BLaER1 treated with 17β-estradiol and CSF1 and Interleukin-3, amounts not matched to agents 10 nM and 100 nM (cell line): Measurements from ENCODE around the gene RAB34.

Source experiments
- H3K27ac ChIP-seq, 11 experiments: shearing (Covaris generic); formaldehyde crosslinking; 2 replicates each; pipeline ENCODE4 v1.8.1; 2022
- H3K27me3 ChIP-seq, 11 experiments: shearing (Covaris generic); formaldehyde crosslinking; 2 replicates each; pipeline ENCODE4 v1.8.1; 2022
- H3K36me3 ChIP-seq, 11 experiments: shearing (Covaris generic); formaldehyde crosslinking; 2 replicates each; pipeline ENCODE4 v1.8.1; 2022
- H3K4me1 ChIP-seq, 10 experiments: shearing (Covaris generic); formaldehyde crosslinking; 2 replicates each; pipeline ENCODE4 v1.8.1; 2022
- H3K4me2 ChIP-seq, 11 experiments: shearing (Covaris generic); formaldehyde crosslinking; 2 replicates each; pipeline ENCODE4 v1.8.1; 2022
- H3K4me3 ChIP-seq, 10 experiments: shearing (Covaris generic); formaldehyde crosslinking; 2 replicates each; pipeline ENCODE4 v1.8.1; 2022
- H3K9ac ChIP-seq, 11 experiments: shearing (Covaris generic); formaldehyde crosslinking; 2 replicates each; pipeline ENCODE4 v1.8.1; 2022
- H3K9me3 ChIP-seq, 11 experiments: shearing (Covaris generic); formaldehyde crosslinking; replicated peaks in 1 of 11; 2 replicates each; pipeline ENCODE4 v1.8.1; 2022
- H4K20me1 ChIP-seq, 11 experiments: shearing (Covaris generic); formaldehyde crosslinking; 2 replicates each; pipeline ENCODE4 v1.8.1; 2022
- Cebpa-rat ChIP-seq, 11 experiments: shearing (Covaris generic); IDR thresholded peaks; 2 replicates each; pipeline ENCODE4 v1.8.1; 2022

RAB34 gene

GRCh38 chr17:28756049-28756804 lies 38.6 kb upstream of the RAB34 start:
- Histone ChIP-seq H3K36me3 (peaks cover 58 to 91% (median 79%) of the 10 kb centered on the region in 11 experiments), H4K20me1 (peaks cover 19 to 68% (median 51%) of the 10 kb centered on the region in 11 experiments; a peak in 21 of 22 replicates), H3K4me1 (peaks cover 9 to 24% (median 14%) of the 10 kb centered on the region in 10 experiments), H3K9ac (peak overlapping the region in 1 of 11 experiments; percentile 3; a peak in 1 of 22 replicates), H3K27ac (no peak overlapping the region), H3K9me3 (no peaks in the 10 kb centered on the region), H3K4me3 (no peak overlapping the region), H3K27me3 (no peaks in the 10 kb centered on the region), H3K4me2 (no peak overlapping the region)
- no peak for TF ChIP-seq Cebpa-rat (IDR thresholded peaks at IDR 0.05)

GRCh38 chr17:28755486-28755885 lies 37.8 kb upstream of the RAB34 start:
- H4K20me1 ChIP-seq: peaks cover 22 to 68% (median 51%) of the 10 kb centered on the region in 11 experiments; a peak in 21 of 22 replicates
- no peak overlapping the region for H3K4me2 ChIP-seq
- H3K36me3 ChIP-seq: peaks cover 65 to 93% (median 82%) of the 10 kb centered on the region in 11 experiments
- H3K9ac ChIP-seq: no peak overlapping the region
- no peak for TF ChIP-seq Cebpa-rat (IDR thresholded peaks at IDR 0.05)
- no peak overlapping the region for H3K27ac ChIP-seq
- H3K4me1 ChIP-seq: peaks cover 5 to 22% (median 8%) of the 10 kb centered on the region in 10 experiments; a peak in 18 of 20 replicates
- no peak overlapping the region for H3K4me3 ChIP-seq
- no peaks in the 10 kb centered on the region for H3K27me3 ChIP-seq
- H3K9me3 ChIP-seq: no peaks in the 10 kb centered on the region

- H4K20me1 ChIP-seq: peaks cover 56 to 87% (median 71%) of the 10 kb centered on the region in 11 experiments
- TF ChIP-seq Cebpa-rat (IDR thresholded peaks at IDR 0.05): no peak
- no peak overlapping the region for H3K4me2 ChIP-seq
- H3K9me3 ChIP-seq: no peaks in the 10 kb centered on the region
- peaks cover 62 to 91% (median 82%) of the 10 kb centered on the region in 11 experiments for H3K36me3 ChIP-seq
- no peak overlapping the region for H3K4me3 ChIP-seq
- H3K27ac ChIP-seq: no peak overlapping the region
- peak overlapping the region in 1 of 11 experiments; percentile 19; a peak in 2 of 22 replicates for H3K9ac ChIP-seq
- H3K4me1 ChIP-seq: peaks cover 17 to 33% (median 24%) of the 10 kb centered on the region in 10 experiments
- H3K27me3 ChIP-seq: no peaks in the 10 kb centered on the region
Measured at GRCh38 chr17:28751600-28752366, 34.1 kb upstream of the RAB34 start.

GRCh38 chr17:28750178-28751047 lies 32.7 kb upstream of the RAB34 start:
- Histone ChIP-seq H3K9ac (peak overlapping the region in 10 of 11 experiments; percentile 3 to 46 (median 36); a peak in 14 of 22 replicates), H3K36me3 (peaks cover 62 to 92% (median 80%) of the 10 kb centered on the region in 11 experiments)
- TF ChIP-seq Cebpa-rat (IDR thresholded peaks at IDR 0.05): no peak

GRCh38 chr17:28749516-28750177 lies 32.0 kb upstream of the RAB34 start:
- Histone ChIP-seq H3K4me3 (no peak overlapping the region), H3K4me2 (no peak overlapping the region; a peak in 1 of 22 replicates), H3K9ac (peak overlapping the region in 3 of 11 experiments; percentile 2 to 35 (median 17); a peak in 1 of 22 replicates), H3K36me3 (peaks cover 57 to 84% (median 73%) of the 10 kb centered on the region in 11 experiments), H4K20me1 (peaks cover 77 to 94% (median 84%) of the 10 kb centered on the region in 11 experiments), H3K27me3 (no peaks in the 10 kb centered on the region), H3K9me3 (no peaks in the 10 kb centered on the region), H3K27ac (no peak overlapping the region), H3K4me1 (peaks cover 30 to 47% (median 38%) of the 10 kb centered on the region in 10 experiments)
- TF ChIP-seq Cebpa-rat (IDR thresholded peaks at IDR 0.05): no peak

More at GRCh38 chr17:28750178-28751047, 32.7 kb upstream of the RAB34 start:
- peaks cover 69 to 91% (median 78%) of the 10 kb centered on the region in 11 experiments for H4K20me1 ChIP-seq
- H3K4me3 ChIP-seq: no peak overlapping the region
- no peaks in the 10 kb centered on the region for H3K9me3 ChIP-seq
- peak overlapping the region in 3 of 11 experiments; percentile 7 to 33 (median 10); a peak in 2 of 22 replicates for H3K4me2 ChIP-seq
- H3K4me1 ChIP-seq: peaks cover 30 to 47% (median 38%) of the 10 kb centered on the region in 10 experiments
- H3K27ac ChIP-seq: 0 out of 22 replicates have a peak overlapping the region, but pooled peaks of 1 of the 11 experiments have one; percentile 5
- H3K27me3 ChIP-seq: no peaks in the 10 kb centered on the region

GRCh38 chr17:28748852-28749515 lies 31.3 kb upstream of the RAB34 start:
- no peak overlapping the region for H3K4me2 ChIP-seq

More at GRCh38 chr17:28748852-28749515, 31.3 kb upstream of the RAB34 start:
- no peak for TF ChIP-seq Cebpa-rat (IDR thresholded peaks at IDR 0.05)
- peaks cover 81 to 97% (median 86%) of the 10 kb centered on the region in 11 experiments for H4K20me1 ChIP-seq
- no peaks in the 10 kb centered on the region for H3K9me3 ChIP-seq
- H3K9ac ChIP-seq: peak overlapping the region in 4 of 11 experiments; percentile 2 to 42 (median 25); a peak in 1 of 22 replicates
- peaks cover 55 to 78% (median 67%) of the 10 kb centered on the region in 11 experiments for H3K36me3 ChIP-seq
- H3K4me3 ChIP-seq: no peak overlapping the region
- no peaks in the 10 kb centered on the region for H3K27me3 ChIP-seq
- no peak overlapping the region; a peak in 1 of 22 replicates for H3K27ac ChIP-seq
- peaks cover 30 to 47% (median 38%) of the 10 kb centered on the region in 10 experiments for H3K4me1 ChIP-seq
